HK-2 (cell line): ENCODE data around the gene WARS2.
"Not testable (repeated sequence)": the region's sequence is repeated elsewhere in the genome, so short reads cannot be mapped to it uniquely, and the experiment has no call there.

ENCODE experiments used
- DNase-seq: peaks from one replicate; pipeline ENCODE4 v3.0.0-alpha.2; 2018; ENCODE audit not compliant: unreplicated experiment

The WARS2 gene

DNA sequence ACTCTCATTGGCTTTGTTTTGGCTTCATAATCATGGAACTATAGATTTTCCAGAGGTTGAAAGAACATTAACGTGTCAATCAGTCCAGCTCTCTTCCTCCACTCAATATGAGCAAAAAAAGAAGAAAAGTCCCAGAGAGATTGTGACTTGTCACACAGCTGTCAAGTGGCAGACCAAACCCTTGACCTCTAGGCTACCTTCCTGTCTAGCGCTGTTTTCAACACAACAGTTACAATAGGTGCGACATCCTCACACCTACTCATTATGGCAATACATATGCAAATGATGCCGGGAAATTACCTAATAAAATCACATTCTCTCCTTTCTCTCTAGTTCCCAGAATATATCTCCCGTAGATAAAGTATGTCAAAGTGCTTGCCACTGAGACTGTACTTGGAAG lies 1.1 kb downstream of the WARS2 start:
- DNase-seq, result no peak

- no peak for DNase-seq
Observed at GRCh38 chr1:119136401-119136800, 4.1 kb downstream of the WARS2 start.

DNA sequence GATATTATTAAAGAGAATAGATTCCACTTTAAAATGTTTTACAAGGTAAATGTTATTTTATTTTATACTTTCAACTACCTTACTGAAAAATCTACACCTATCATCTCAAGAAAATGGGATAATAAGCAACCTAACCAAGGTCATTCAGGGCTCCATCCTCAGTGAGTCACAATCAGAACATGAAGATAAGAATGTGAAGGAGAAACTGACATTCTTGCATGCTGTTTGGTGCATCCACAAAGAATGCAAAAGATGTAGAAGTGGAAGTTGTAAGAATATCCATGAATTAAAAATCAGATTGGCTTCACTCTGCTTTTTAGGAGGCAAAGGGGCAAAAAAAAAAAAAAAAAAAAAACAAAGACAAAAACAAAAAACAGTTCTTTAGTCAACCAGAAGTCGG lies 6.5 kb downstream of the WARS2 start:
- no peak for DNase-seq

DNA sequence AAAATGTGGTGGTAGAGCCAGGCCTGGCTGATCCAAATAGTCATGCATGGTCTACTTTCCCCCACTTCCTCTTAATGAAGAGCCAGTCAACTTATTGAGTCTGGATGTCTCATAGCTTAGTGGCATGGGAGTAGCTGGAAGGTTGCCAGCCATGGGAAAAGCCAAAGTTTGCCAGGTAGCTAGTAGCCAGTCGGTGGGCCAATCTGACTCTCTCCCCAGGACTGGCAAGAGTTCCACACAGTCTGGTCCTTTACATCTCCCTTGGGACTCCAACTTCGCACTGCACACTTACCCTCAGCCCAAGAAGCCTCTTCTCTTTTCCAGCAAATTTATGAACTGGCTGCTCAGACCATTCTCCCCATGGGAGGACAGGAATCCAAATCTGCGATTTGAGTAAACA lies 8.3 kb downstream of the WARS2 start:
- peak; percentile 68 for DNase-seq

- DNase-seq, result no peak
Observed at GRCh38 chr1:119125874-119126273, 14.6 kb downstream of the WARS2 start.

DNA sequence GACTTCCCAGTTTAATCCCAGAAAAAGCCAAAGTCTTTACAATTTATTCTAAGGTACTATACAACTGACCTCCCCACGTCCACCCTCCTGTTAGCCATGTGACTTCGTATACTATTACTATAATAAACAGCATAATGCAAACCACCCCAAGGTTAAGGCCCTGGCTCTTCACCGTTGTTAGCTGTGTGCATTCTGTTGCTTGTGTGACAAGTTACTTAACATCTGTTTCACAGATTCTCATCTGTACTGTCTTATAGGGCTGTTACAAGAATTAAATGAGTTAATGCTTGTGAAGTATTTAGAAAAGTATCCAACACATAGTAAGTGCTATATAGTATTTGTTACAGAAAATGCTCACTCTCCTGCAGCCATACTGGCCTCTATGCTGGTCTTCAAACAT lies 15.7 kb downstream of the WARS2 start:
- DNase-seq, result no peak

GRCh38 chr1:119121872-119122271 lies 18.6 kb downstream of the WARS2 start:
- not testable (repeated sequence) for DNase-seq

DNA sequence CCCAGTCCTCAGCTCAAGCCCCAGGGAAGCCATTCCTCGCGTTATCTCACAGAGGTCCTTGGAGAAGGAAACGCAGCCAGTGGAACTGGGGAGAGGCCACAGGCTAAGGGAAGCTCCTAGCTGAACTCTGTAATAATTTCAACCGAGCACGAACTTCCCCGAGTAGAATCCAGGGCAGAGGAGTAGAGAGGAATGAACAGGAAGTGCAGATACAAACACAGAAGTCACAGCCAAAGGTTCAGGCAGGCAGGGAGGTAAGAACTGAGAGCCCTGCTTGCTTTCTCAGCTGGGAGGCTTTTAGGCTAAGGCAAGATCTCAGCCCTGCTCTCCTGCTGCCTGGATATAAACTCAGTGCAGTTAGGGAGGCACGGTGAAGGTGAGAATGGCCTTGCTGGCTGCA lies 23.7 kb downstream of the WARS2 start:
- DNase-seq, result no peak

- no peak for DNase-seq
Observed at GRCh38 chr1:119115736-119116135, 24.7 kb downstream of the WARS2 start.

- DNase-seq, result no peak
Observed at GRCh38 chr1:119115311-119115710, 25.1 kb downstream of the WARS2 start.

DNA sequence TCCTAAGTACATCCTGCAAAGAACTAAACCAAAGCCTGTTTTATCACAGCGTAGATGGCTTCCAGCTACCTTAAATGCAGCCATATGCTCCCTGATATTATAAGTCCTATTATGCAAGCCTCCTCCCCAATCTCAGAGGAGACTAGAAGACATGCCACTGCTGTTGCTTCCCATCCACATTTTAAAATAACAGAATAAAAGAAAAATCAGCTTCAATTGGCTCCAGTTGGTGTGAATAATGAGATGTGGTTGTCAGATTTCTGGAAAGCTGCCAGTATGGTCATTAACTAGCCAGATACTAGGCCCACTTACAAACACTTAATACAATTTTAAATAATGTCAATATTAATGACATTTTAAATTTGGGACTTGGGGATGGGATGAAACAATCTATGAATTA lies 25.7 kb downstream of the WARS2 start:
- DNase-seq, result no peak

DNA sequence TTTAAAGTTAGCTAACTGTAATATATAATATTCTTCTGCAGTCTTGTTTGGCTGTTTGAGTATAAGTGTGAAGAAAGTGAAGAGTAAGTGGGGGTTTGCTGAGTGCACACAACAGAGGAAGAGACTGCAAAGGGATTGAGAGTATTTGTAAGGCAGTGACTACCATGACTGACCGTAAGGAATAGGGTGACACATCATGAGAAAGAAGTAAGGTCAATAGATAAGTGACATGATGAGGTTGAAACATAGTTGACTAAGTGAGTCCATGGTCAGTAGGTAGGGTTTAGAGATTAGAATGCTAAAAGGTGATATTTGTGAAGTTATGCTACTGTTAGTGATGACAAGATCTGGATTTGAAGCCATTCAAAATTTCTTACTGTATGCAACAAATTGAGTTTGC lies 27.7 kb downstream of the WARS2 start:
- no peak for DNase-seq

GRCh38 chr1:119112244-119112643 lies 28.2 kb downstream of the WARS2 start:
- DNase-seq, result no peak

DNA sequence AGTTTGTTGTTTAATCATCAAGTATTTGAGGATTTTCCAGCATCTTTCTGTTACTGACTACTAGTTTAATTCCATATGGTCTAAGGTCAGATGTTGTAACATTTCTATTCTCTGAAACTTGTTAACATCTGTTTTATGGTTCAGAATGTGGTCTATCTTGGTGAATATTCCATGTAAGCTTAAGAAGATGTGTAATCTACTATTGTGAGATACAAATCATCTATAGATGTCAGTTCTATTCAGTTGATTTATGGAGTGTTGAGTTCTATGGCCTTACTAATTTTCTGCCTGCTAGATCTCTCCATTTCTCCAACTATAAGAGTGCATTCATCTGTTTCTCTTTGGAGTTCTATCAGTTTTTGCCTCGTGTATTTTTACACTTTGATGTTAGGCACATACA lies 31.5 kb downstream of the WARS2 start:
- DNase-seq, result no peak

- no peak for DNase-seq
Observed at GRCh38 chr1:119103764-119104163, 36.7 kb downstream of the WARS2 start.

- DNase-seq, result no peak
Observed at GRCh38 chr1:119102051-119102450, 38.4 kb downstream of the WARS2 start.

- DNase-seq, result no peak
Observed at GRCh38 chr1:119101563-119101962, 38.9 kb downstream of the WARS2 start.

GRCh38 chr1:119099775-119100174 lies 40.7 kb downstream of the WARS2 start:
- DNase-seq, result no peak

DNA sequence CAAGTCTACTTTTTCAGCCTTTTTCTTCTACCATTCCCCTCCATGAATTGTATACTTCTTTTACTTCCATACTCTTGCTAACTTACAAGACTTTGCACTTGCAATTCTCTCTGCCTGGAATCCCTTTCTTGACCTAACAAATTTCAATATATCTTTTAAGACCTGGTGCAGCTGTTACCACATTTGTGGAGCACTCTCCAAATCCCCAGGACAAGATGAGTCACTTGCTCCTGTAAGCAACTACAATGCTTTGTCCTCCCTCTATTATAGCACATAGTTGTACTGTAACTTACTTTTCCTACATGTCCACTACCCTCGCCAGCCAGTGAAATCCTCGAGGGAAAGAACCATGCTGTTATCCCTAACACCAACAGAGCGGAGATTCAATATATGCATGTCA lies 43.1 kb downstream of the WARS2 start:
- no peak for DNase-seq

- no peak for DNase-seq
Observed at GRCh38 chr1:119093721-119094120, 46.7 kb downstream of the WARS2 start.

DNA sequence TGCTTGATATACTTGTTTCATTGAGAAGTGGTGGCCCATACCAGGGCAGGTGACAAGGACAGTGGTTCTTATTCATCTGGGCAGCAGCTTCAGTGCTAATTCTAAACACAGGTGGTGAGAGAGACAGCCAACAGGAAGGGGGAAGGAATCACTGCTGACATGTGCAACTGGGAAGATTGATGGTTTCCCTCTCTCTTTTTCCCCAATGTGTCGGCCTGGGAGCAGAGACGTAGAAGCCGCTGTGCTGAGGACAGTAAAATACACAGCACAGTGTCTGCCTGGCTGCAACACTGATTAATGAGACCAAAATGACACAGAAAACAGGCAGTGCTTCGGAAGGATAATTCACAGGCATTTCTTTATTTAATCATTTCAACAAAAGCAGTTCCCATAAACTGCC lies 48.8 kb downstream of the WARS2 start:
- no peak for DNase-seq

- DNase-seq, result no peak
Observed at GRCh38 chr1:119090250-119090649, 50.2 kb downstream of the WARS2 start.

DNA sequence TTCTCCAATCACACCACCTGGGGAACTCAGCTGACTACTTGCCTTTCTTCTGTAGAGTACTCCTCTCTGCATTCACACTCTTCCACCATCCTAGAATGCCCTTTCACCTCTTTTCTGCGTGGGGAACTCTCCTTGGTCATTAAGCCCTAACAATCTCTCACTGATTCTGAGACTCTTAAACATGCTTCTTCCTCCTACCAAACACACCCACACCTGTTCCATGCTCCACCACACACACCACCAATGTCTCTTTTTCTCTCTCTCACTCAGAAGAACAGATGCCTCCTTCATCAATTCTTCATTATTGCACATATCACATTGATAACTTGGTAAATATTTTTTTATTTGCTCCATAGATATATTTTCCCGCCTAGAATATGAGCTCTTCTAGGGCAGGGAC lies 53.6 kb downstream of the WARS2 start:
- no peak for DNase-seq

- no peak for DNase-seq
Observed at GRCh38 chr1:119084798-119085197, 55.7 kb downstream of the WARS2 start.

DNA sequence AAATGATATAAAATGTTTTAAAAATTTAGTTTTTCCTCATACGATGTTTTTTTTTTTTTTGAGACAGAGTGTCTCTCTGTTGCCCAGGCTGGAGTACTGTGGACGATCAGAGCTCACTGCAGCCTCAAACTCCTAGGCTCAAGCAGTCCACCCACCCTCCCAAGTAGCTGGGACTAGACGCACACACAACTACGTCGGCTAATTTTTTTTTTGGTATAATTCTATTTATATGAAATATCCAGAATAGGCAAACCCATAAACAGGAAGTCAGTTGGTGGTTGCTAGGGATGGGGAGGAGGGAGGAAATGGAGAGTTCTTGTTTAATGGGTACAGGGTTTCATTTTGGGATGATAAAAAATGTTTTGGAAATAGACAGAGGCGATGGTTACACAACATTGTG lies 56.5 kb downstream of the WARS2 start:
- no peak for DNase-seq
